GM12875 (cell line): ENCODE measurements around the gene CXCL3.

Source experiments
- H3K4me3 ChIP-seq: one replicate; pipeline ENCODE4 v1.5.1; 2011; ENCODE audit warnings: low read depth, low read length, control low read depth
- CTCF ChIP-seq: IDR thresholded peaks from 2 replicates; pipeline ENCODE4 v1.5.1; 2011; ENCODE audit warnings: low read depth, mild to moderate bottlenecking, control low read depth, inconsistent platforms, low read length, moderate library complexity, borderline replicate concordance; ENCODE audit not compliant: insufficient read depth

CXCL3 gene

GRCh38 chr4:74031576-74031975 is 6.9 kb downstream of the CXCL3 start:
- TF ChIP-seq CTCF = no peak
- no peak overlapping the region for H3K4me3 ChIP-seq

- no peak for TF ChIP-seq CTCF
Measured at GRCh38 chr4:74030285-74030684, 8.2 kb downstream of the CXCL3 start.

GRCh38 chr4:74028504-74028903 is 10.0 kb downstream of the CXCL3 start:
- no peak for TF ChIP-seq CTCF

More at GRCh38 chr4:74030285-74030684, 8.2 kb downstream of the CXCL3 start:
- no peak overlapping the region for H3K4me3 ChIP-seq

GRCh38 chr4:74023709-74024108 is 14.8 kb downstream of the CXCL3 start:
- no peak for TF ChIP-seq CTCF
- H3K4me3 ChIP-seq = no peak overlapping the region

More at GRCh38 chr4:74028504-74028903, 10.0 kb downstream of the CXCL3 start:
- no peak overlapping the region for H3K4me3 ChIP-seq

- TF ChIP-seq CTCF = no peak
- H3K4me3 ChIP-seq = no peak overlapping the region
Measured at GRCh38 chr4:74021601-74022000, 16.9 kb downstream of the CXCL3 start.

GRCh38 chr4:74018771-74019170 is 19.7 kb downstream of the CXCL3 start:
- no peak for TF ChIP-seq CTCF
- H3K4me3 ChIP-seq = no peak overlapping the region

- no peak for TF ChIP-seq CTCF
- H3K4me3 ChIP-seq = no peak overlapping the region
Measured at GRCh38 chr4:74018116-74018515, 20.4 kb downstream of the CXCL3 start.
